Measurements from ENCODE around the gene SSBP4. TPM values are rescaled to one million over a fixed set of nuclear protein-coding genes. Genes with fewer than 3 reads are reported as not detected.
A peak's percentile ranks its signal among the peaks of the same experiment; 100 is the strongest.

The SSBP4 gene
- total and polyA plus RNA-seq, 9 of the 15 experiments (the other 6 are each of a cell fraction or from before 2014, with no cell fraction given) = 1.1 to 189 (median 39.0) TPM

GRCh38 chr19:18440936-18441803 lies 22.0 kb downstream of the SSBP4 start:
- H3K27ac ChIP-seq (ENCODE audit: extremely low read depth, low read depth, low read length) = no peak overlapping the region; the same call in 2 of the 3 replicates
- ChIA-PET CTCF (ENCODE audit: low intra/inter-chr PET ratio) (no interaction called here), POLR2A (interaction anchor here (0.6 to 1.6 kb wide), 8 partner anchors 9 to 160 kb away, joined by 3 to 4 read pairs (median 4); partner anchors contain the start of gene SSBP4)
- H3K9me3 ChIP-seq (replicated peaks; ENCODE audit: control insufficient read depth, insufficient read depth, low read depth, low read length) = no peaks in the 10 kb centered on the region
- H3K9ac ChIP-seq (ENCODE audit: insufficient read depth in 1 of 2, low read depth in 2 of 2, low read length in 2 of 2) = 0 out of 4 replicates have a peak overlapping the region, but pooled peaks of 1 of the 2 experiments have one; percentile 20
- DNase-seq (ENCODE audit: extremely low read depth in 1 of 4, low spot score in 3 of 4) (no peak), FAIRE-seq (no peak), ATAC-seq (no peak)
- no peak overlapping the region for H2AFZ ChIP-seq (ENCODE audit: low read depth, low read length)
- WGBS (ENCODE audit: insufficient coverage, low coverage, missing lambda C conversion rate) = 75% methylated on average over 19 of the region's 23 CpGs
- H3K9me1 ChIP-seq (ENCODE audit: control insufficient read depth, insufficient read depth, low read length) = peaks cover 11% of the 10 kb centered on the region
- H3K36me3 ChIP-seq (ENCODE audit: control insufficient read depth, insufficient read depth, low read length) = peaks cover 38% of the 10 kb centered on the region
- H3K79me2 ChIP-seq (ENCODE audit: control insufficient read depth, insufficient read depth, low read length) = peaks cover 25% of the 10 kb centered on the region
- in situ Hi-C loops (cut with MboI) = no loop called here
- H3K4me3 ChIP-seq = no peak overlapping the region
- intact Hi-C loops (cut with micrococcal nuclease) = no loop called here
- H3K27me3 ChIP-seq (ENCODE audit: control insufficient read depth in 2 of 2, insufficient read depth in 2 of 2, low read length in 2 of 2) = no peaks in the 10 kb centered on the region
- no TSS peak for BruUV-seq (replicated peaks)
- peaks cover 40 to 81% of the 10 kb centered on the region in 2 experiments for H3K4me1 ChIP-seq (replicated peaks in 1 of 2; ENCODE audit: control insufficient read depth in 2 of 2, insufficient read depth in 2 of 2, low read length in 2 of 2)
- peaks cover 12% of the 10 kb centered on the region for H4K20me1 ChIP-seq (replicated peaks; ENCODE audit: control insufficient read depth, insufficient read depth, low read length)
- H3K4me2 ChIP-seq (ENCODE audit: insufficient read depth, low read length) = no peak overlapping the region
- TF ChIP-seq C11orf30 (IDR thresholded peaks at IDR 0.05; ENCODE audit: low read depth) (no peak), RBM22 (IDR thresholded peaks at IDR 0.05; ENCODE audit: low read depth, low read length, poor library complexity, severe bottlenecking) (peak; percentile 36), NR0B1 (IDR thresholded peaks at IDR 0.05; ENCODE audit: partially characterized antibody) (no peak), ZNF143 (CRISPR knock-in tag; IDR thresholded peaks at IDR 0.05) (no peak), MED1 (CRISPR knock-in tag; IDR thresholded peaks at IDR 0.05; ENCODE audit: borderline replicate concordance) (no peak), PYGO2 (tag; IDR thresholded peaks at IDR 0.05) (no peak), POLR2AphosphoS5 (IDR thresholded peaks at IDR 0.05; ENCODE audit: control insufficient read depth, insufficient read depth, low read depth, low read length) (0 out of 2 replicates have a peak, but pooled peaks have one; percentile 8), HDGF (IDR thresholded peaks at IDR 0.05) (no peak), ZNF764 (CRISPR knock-in tag; IDR thresholded peaks at IDR 0.05; ENCODE audit: low read depth) (no peak), DNMT1 (IDR thresholded peaks at IDR 0.05) (no peak), CAMTA2 (CRISPR knock-in tag; conservative IDR thresholded peaks at IDR 0.05) (no peak), NR4A1 (CRISPR knock-in tag; IDR thresholded peaks at IDR 0.05) (no peak), NR4A1 (tag; IDR thresholded peaks at IDR 0.05) (no peak), ZNF707 (CRISPR knock-in tag; conservative IDR thresholded peaks at IDR 0.05) (no peak), ZFP36 (IDR thresholded peaks at IDR 0.05; ENCODE audit: low read depth, low read length, partially characterized antibody) (peak; percentile 86), TAF15 (IDR thresholded peaks at IDR 0.05; ENCODE audit: low read depth, low read length) (no peak)

Measured in K562 (cell line).